Spleen (tissue), 11 donors: ENCODE measurements around the gene SLC9A8. TPM values are rescaled to one million over a fixed set of nuclear protein-coding genes. Genes with fewer than 3 reads are reported as not detected.

Experiments
- DNase-seq: peaks from one replicate; pipeline ENCODE4 v3.0.0-alpha.2; 2020
- H3K27ac ChIP-seq, 8 donors: fragments of 200-600 bp; sonication (generic) in 7 of 8; 1 replicate in 4 of 8; 2 replicates in 4 of 8; pipeline versions ENCODE4 v1.5.0 to v1.8.0; 2016 to 2021; ENCODE audit warnings: inconsistent platforms in 4 of 8, mild to moderate bottlenecking in 4 of 8, moderate library complexity in 1 of 8
- H3K27me3 ChIP-seq, 7 donors: fragments of 200-600 bp; sonication (generic) in 6 of 7; replicated peaks in 1 of 7; 1 replicate in 4 of 7; 2 replicates in 3 of 7; pipeline versions ENCODE4 v1.5.0 to v1.8.0; 2016 to 2021; ENCODE audit warnings: inconsistent platforms in 3 of 7, mild to moderate bottlenecking in 1 of 7
- H3K36me3 ChIP-seq, 6 donors: fragments of 200-600 bp; sonication (generic) in 5 of 6; 1 replicate in 4 of 6; 2 replicates in 2 of 6; pipeline versions ENCODE4 v1.5.0 to v1.8.0; 2016 to 2021; ENCODE audit warnings: inconsistent platforms in 2 of 6
- H3K4me1 ChIP-seq, 6 donors: fragments of 200-600 bp; sonication (generic) in 5 of 6; 1 replicate in 3 of 6; 2 replicates in 3 of 6; pipeline versions ENCODE4 v1.5.0 to v1.8.0; 2016 to 2021; ENCODE audit warnings: inconsistent platforms in 3 of 6
- H3K4me3 ChIP-seq, 8 donors: fragments of 200-600 bp; sonication (generic) in 7 of 8; 1 replicate in 4 of 8; 2 replicates in 4 of 8; pipeline versions ENCODE4 v1.5.0 to v1.8.0; 2016 to 2021; ENCODE audit warnings: inconsistent platforms in 4 of 8, mild to moderate bottlenecking in 4 of 8, moderate library complexity in 2 of 8
- H3K9me3 ChIP-seq, 8 donors: fragments of 200-600 bp; sonication (generic) in 7 of 8; 1 replicate in 4 of 8; 2 replicates in 4 of 8; pipeline versions ENCODE4 v1.5.0 to v1.8.0; 2016 to 2021; ENCODE audit warnings: inconsistent platforms in 4 of 8
- POLR2A ChIP-seq, 3 donors: fragments of 450-650 bp; IDR thresholded peaks; one replicate each; pipeline ENCODE4 v1.5.1; 2017; ENCODE audit warnings: antibody characterized with exemption in 3 of 3, mild to moderate bottlenecking in 1 of 3
- POLR2AphosphoS5 ChIP-seq, 3 donors: sonication (generic); formaldehyde crosslinking; IDR thresholded peaks; one replicate each; pipeline ENCODE4 v1.5.1; 2017; ENCODE audit warnings: antibody characterized with exemption in 3 of 3
- WGBS, 5 donors: extraction: QIAGEN DNeasy Blood & Tissue Kit in 3 of 5; methylation state at CpG; one replicate each; pipeline versions ENCODE4 v1.1.5 to v1.1.7; 2013 to 2018; 5-methylcytosine and 5-hydroxymethylcytosine counted together
- intact Hi-C: fragments of 100-400 bp; cut with DNase I; formaldehyde crosslinking; loops from one replicate; pipeline ENCODE4 v1.15.0; 2023; ENCODE audit warnings: low total_unique reads
- polyA plus RNA-seq, 3 donors: library from polyadenylated mRNA; stranded (reverse); fragments of 200-250 nt; gene quantifications; one replicate each; pipeline ENCODE4 v1.2.1, GENCODE V29; 2013
- total RNA-seq, 7 donors: library from RNA; depleted of rRNA in 3 of 7; stranded (reverse); fragments of >200 nt in 3 of 7; fragmentation: NEBNext Ultra II Directional in 4 of 7; extraction: Animal tissue kit (Norgen Biotek cat#: 25700) in 4 of 7; gene quantifications; one replicate each; pipeline versions ENCODE4 v1.1.0 to v1.2.1, GENCODE V29; 2016 to 2021
- TF ChIP-seq, protein P1 (sequence below), 11 experiments: fragments of 200-600 bp in 7 of 11; fragments of 450-650 bp in 4 of 11; sonication (generic) in 4 of 11; IDR thresholded peaks in 8 of 11; conservative IDR thresholded peaks in 3 of 11; 1 replicate in 7 of 11; 2 replicates in 4 of 11; pipeline versions ENCODE4 v1.4.0 to v1.8.0; 2016 to 2021; ENCODE audit warnings: antibody characterized with exemption in 11 of 11, inconsistent platforms in 4 of 11, mild to moderate bottlenecking in 1 of 11
- donor health status: healthy with polysubstance abuse.
- donor health status: DM: no; HTN: no; CAD: no; lungs with moderate emphysema.
- donor health status: DM: no; HTN: no; CAD: no.
- donor health status: Bipolar disorder and iron deficiency.
- donor health status: healthy.
- donor health status: DM: no; HTN: no; CAD: no.
- donor health status: DM: yes; HTN: yes; CAD: no.

SLC9A8 gene
- total and polyA plus RNA-seq, 10 donors = 4.6 to 35.3 (median 22.3) TPM

- TF ChIP-seq POLR2AphosphoS5 (IDR thresholded peaks at IDR 0.05) = no peak
- TF ChIP-seq POLR2A (IDR thresholded peaks at IDR 0.05) = no peak
- TF ChIP-seq, protein P1, sequence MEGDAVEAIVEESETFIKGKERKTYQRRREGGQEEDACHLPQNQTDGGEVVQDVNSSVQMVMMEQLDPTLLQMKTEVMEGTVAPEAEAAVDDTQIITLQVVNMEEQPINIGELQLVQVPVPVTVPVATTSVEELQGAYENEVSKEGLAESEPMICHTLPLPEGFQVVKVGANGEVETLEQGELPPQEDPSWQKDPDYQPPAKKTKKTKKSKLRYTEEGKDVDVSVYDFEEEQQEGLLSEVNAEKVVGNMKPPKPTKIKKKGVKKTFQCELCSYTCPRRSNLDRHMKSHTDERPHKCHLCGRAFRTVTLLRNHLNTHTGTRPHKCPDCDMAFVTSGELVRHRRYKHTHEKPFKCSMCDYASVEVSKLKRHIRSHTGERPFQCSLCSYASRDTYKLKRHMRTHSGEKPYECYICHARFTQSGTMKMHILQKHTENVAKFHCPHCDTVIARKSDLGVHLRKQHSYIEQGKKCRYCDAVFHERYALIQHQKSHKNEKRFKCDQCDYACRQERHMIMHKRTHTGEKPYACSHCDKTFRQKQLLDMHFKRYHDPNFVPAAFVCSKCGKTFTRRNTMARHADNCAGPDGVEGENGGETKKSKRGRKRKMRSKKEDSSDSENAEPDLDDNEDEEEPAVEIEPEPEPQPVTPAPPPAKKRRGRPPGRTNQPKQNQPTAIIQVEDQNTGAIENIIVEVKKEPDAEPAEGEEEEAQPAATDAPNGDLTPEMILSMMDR (IDR thresholded peaks at IDR 0.05 in 8 of 11, conservative IDR thresholded peaks at IDR 0.05 in 3 of 11) = no peak
- whole genome bisulfite sequencing, 5 donors = 71 to 96% (median 82%) methylated on average over 9 of the region's 9 CpGs
- intact Hi-C loops = no loop called here
- Histone ChIP-seq H3K36me3 (no peaks in the 10 kb centered on the region), H3K27ac (peak overlapping the region in 6 of 8 donors; percentile 11 to 89 (median 82)), H3K4me1 (peaks cover 9 to 78% (median 57%) of the 10 kb centered on the region in 6 donors), H3K4me3 (no peak overlapping the region), H3K27me3 (no peaks in the 10 kb centered on the region), H3K9me3 (no peaks in the 10 kb centered on the region)
- no peak for DNase-seq
Measured at GRCh38 chr20:49787371-49788357, 25.0 kb upstream of the SLC9A8 start.

DNA sequence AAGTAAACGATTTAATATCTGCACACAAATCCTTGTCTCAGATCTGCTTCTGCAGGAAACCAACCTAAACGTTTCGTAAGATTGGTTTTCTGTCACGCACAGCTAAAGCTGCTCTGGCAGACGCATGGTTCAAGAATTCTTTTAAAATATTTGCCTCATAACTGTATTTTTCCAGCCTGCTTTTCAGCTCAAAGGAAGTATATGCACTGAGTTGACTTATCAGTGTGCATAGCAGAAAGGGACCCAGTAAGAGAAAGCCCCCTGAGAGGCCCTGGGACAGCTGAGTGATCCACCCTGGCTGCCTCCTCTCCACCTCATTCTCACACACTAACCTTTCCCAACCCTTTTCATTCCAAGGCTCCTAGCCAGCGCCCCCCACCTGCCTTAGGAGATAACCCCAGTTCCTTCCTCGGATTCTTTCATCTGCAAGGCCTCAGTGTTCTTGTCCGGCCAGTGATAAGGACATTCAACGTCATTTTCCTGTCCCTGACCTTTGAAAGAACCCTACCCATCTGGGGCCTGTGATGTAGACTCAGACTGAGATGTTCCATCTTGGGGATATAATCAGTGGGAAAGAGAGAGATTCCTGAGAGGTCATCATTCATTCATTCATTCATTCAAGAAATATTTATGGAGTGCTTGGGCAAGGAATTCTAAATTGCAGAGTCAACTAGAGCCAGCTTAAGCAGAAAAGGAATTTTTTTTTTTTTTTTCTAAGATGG, 22.4 kb upstream of the SLC9A8 start:
- WGBS, 5 donors = 23 to 46% (median 36%) methylated on average over 9 of the region's 9 CpGs
- H3K36me3 ChIP-seq = no peaks in the 10 kb centered on the region
- no peaks in the 10 kb centered on the region for H3K9me3 ChIP-seq
- peaks cover 22 to 99% (median 73%) of the 10 kb centered on the region in 6 donors for H3K4me1 ChIP-seq
- intact Hi-C loops = no loop called here
- H3K27ac ChIP-seq = peak overlapping the region; percentile 16 to 89 (median 78)
- no peak overlapping the region for H3K4me3 ChIP-seq
- TF ChIP-seq POLR2A (IDR thresholded peaks at IDR 0.05) (no peak), POLR2AphosphoS5 (IDR thresholded peaks at IDR 0.05) (peak in 2 of 3 donors; percentile 29 to 75)
- TF ChIP-seq, protein P1 (IDR thresholded peaks at IDR 0.05 in 8 of 11, conservative IDR thresholded peaks at IDR 0.05 in 3 of 11) = no peak
- H3K27me3 ChIP-seq = no peaks in the 10 kb centered on the region
- DNase-seq = no peak

DNA sequence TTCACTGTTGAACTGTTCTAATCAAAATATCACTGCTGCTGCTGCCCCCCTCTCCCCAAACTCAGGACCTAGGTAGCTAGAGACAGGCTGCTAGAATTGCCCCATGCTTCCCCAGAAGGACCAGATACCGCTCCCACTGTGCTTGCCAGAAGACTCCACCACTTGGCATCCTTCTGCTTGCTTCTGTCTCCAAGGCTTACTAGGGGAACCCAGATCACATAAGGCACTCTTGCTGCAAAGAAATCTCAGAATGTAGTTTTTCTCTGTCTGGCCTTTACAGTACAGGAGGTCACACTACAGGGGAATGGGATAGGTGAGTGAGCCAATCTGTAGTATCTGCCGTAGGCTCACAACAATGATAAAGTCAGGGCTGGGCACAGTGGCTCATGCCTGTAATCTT, 21.5 kb upstream of the SLC9A8 start:
- peak overlapping the region in 7 of 8 donors; percentile 37 to 89 (median 82) for H3K27ac ChIP-seq
- no peak for DNase-seq
- H3K9me3 ChIP-seq = no peaks in the 10 kb centered on the region
- no peak overlapping the region for H3K4me3 ChIP-seq
- TF ChIP-seq POLR2AphosphoS5 (IDR thresholded peaks at IDR 0.05) (no peak), POLR2A (IDR thresholded peaks at IDR 0.05) (no peak)
- TF ChIP-seq, protein P1 (IDR thresholded peaks at IDR 0.05 in 8 of 11, conservative IDR thresholded peaks at IDR 0.05 in 3 of 11) = no peak
- 40 to 82% (median 59%) methylated on average over 1 to 2 of the region's 2 CpGs for WGBS, 5 donors
- intact Hi-C loops = no loop called here
- H3K27me3 ChIP-seq = no peaks in the 10 kb centered on the region
- peaks cover 17 to 93% (median 65%) of the 10 kb centered on the region in 6 donors for H3K4me1 ChIP-seq
- no peaks in the 10 kb centered on the region for H3K36me3 ChIP-seq
